ENCODE results near the gene CLCNKB. TPM values are rescaled to one million over a fixed set of nuclear protein-coding genes. Genes with fewer than 3 reads are reported as not detected.

The CLCNKB gene
- total RNA-seq, 1 donor from 2014 or later = 1.4 TPM

DNA sequence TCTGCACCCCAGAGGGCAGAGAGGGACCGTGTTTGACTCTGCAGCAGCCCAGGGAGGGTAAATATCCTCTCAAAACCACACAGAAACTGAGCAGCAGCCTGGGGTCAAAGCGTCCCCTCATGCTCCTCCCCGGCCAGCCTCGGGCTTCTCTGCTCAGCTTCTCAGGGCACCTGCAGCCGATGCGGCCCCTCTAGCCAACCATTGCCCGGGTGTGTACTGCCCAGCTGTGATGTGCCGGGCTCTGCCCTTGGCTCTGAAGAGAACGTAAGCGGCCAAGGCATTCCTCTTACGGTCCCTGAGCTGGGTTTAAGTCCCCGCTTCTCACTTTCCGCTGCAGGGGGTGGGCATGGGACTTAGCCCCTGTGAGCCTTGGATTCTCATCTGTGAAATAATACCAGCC, 24.4 kb downstream of the CLCNKB start:
- intact Hi-C loops (cut with DNase I) = no loop called here
- ATAC-seq (no peak), DNase-seq (ENCODE audit: low spot score) (no peak)

DNA sequence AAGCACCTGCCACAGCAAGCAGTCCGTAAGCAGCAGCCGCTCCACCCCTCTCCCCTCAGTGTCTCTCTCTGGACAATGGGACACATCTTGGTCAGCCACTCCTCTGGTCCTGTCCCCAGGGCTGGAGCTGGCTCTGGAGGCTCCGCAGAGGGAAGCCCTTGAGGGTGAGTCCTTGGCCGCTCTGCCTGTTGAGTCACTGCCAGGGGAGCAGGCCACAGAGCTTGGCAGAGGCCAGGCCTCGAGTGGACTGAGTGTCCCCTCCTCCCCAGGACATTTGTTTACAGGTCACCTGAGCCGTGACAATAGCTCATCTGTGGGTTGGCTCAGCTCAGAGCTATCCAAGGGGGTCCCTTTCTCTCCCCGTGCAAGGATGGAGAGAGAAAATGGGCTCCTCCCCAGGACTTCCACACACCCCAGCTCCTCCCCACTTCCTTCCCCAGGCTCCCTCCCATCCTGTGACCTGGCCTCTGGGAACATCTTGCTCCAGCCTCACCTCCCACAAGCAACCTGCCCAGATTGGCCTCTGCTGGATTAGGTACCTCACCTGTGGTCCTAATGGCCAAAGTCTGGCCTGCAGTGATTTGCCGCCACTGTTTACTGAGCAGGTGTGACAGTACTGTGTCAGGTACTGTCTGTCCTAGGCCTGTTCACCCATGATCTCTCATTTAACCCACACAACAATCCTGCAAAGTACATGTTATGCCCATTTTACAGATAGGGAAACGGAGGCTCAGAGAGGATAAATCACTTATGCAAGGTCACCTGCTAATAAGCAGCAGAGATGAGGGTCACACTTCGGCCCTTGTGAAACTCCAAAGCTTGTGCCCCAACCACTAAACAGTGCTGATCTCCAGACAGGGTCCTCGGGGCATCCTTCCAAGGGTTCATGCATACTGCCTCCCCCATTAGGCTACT, 25.0 kb downstream of the CLCNKB start:
- ATAC-seq (no peak), DNase-seq (ENCODE audit: low spot score) (no peak)
- intact Hi-C loops (cut with DNase I) = no loop called here

DNA sequence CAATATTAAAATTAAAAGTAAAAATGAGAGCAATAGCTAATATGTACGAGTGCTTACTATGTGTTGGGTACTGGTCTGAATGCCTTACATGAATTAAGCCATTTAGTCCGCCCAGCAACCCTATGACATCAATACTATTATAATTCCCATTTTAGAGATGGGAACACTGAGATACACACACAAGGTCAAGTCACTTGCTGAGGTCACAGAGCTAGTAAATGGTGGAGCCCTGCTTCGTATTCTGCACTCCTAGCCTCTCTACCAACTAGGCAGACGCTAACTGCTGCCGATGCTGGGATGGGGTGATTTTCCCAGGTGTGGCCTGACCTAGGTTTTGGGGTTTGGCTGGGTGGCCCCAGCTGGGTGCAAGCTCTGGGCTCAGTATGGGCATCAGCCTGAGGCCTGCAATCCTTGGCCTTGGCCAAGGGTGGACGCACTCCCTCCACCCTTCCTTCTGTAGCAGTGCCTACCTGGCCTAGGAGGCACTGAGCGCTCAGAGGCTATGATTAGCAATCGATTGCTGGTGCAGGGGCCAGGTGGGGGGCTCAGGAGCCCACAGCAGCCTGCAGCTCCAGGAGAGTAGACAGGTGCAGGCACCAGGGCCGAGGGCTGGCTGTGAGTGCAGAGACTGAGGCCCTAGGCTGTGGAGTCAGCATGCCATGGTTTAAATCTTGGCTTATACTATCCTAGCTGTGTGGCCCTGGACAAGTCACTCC, 27.2 kb downstream of the CLCNKB start:
- DNase-seq (ENCODE audit: low spot score) = no peak
- no peak for ATAC-seq
- intact Hi-C loops (cut with DNase I) = no loop called here

DNA sequence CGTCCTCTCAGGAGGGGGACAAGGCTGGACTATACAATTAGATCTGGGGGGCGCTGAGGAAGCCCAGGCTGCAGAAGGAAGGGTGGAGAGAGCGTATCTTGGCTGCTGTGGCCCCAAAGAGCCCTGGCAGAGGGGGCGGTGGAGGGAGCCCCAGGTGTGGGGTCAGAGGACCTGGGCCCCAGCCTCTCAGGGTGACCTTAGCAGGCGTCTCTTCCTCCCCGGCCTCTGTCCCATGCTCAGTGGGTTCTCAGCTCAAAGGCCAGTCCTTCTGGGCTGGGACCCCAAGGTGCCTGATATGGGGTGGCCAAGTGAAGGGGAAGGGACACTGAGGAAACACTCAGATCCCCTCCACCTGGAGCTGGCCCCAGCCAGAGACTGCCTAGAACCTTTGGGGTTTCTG, 28.0 kb downstream of the CLCNKB start:
- ATAC-seq (no peak), DNase-seq (ENCODE audit: low spot score) (no peak)
- intact Hi-C loops (cut with DNase I) = no loop called here

DNA sequence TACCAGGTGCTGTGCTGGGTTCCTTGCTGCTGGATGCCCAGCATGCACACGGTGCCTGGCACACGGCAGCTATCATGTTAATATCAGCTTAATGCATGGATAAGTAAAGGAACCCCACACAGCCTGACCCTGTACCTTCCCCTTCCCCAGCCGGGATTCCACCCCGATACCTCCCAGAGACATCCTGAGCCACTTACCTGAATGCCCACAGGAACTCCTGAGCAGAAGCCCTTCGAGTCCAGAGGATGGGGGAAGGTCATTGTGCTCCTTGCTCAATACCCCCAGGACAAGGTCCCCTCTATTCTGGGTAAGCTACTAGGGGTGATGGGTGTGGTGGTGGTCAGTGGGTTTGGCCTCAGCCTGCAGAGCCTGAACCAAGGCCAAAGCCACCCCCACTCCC, 28.5 kb downstream of the CLCNKB start:
- intact Hi-C loops (cut with DNase I) = no loop called here
- ATAC-seq (peak; percentile 2), DNase-seq (ENCODE audit: low spot score) (no peak)

DNA sequence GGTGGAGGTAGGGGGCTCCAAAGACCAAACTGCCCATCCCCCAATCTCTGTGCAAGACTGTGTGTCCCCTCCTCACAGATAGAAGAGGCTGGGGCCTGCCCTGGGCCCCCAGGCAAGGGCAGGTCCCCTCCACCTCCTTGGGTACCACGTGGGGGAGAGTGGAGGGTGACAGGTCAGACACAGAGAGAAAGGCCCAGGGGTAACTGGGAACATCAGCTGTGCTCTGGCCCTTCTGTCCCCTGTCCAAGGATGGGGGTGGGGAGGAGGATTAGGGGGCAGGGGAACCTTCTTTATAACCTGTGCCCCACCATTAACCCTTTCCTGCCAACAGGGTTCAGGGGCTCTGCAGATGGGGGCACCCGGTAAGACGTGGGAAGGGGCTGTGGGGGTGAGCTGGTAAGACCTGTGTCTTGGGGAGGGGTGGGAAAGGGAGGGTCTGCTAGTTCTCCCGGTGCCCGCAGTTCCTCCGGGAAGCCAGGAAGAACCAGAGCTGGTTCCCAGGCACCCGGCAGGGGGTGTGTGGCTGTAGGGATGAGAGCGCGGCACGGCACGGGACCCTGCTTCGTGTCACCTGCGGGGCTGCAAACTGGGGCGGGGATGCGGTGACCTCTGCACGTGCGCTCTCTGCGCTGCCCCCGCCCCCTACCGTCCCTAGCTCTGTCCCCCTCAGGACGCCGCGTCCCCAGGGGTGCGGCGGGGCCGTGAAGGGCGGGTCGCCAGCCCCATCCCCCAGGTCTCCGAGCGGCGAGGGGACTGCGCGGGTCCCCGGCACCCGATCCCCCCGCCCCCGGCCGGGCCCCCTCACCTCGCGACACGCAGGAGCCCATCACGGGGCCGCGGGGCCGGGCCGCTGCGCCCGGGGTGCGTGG, 29.3 kb downstream of the CLCNKB start:
- ATAC-seq (no peak), DNase-seq (ENCODE audit: low spot score) (no peak)
- intact Hi-C loops (cut with DNase I) = no loop called here

DNA sequence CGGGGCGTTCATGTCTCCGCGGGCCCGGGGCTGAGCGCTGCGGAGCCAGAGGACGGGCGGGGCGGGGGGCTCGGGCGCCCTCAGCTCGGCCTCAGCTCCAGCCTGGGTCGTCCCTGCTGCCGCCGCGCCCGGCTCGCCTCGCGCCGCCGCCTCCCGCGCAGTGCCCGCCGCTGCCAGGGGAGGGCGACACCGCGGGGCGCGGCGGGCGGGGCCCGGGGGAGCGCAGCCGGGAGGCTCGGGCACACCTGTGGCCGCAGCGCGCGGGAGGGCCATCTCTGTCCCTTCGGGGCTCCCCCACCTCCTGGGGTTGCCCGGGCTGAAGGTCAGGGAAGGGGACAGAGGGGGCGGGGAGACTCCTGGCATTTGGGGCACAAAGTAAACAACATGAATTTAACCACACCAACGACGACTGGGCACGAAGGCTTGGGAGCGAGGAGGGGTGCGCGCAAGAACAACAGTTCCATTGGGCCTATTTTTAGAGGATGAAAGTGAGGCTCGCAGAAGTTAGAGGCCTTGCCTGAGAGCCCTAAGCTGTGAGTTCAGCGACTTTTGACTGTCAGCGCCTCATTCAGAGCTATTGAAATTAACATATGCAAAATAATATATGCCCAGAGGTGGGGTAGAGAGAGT, 30.0 kb downstream of the CLCNKB start, which contains the start of gene FAM131C:
Gene FAM131C, minus strand, starts transcription at position 162 of the 630 bp plus-strand sequence. CDS start 209 bp downstream, outside the sequence.
- no peak for DNase-seq (ENCODE audit: low spot score)
- intact Hi-C loops (cut with DNase I) = no loop called here
- ATAC-seq = peak; percentile 12

DNA sequence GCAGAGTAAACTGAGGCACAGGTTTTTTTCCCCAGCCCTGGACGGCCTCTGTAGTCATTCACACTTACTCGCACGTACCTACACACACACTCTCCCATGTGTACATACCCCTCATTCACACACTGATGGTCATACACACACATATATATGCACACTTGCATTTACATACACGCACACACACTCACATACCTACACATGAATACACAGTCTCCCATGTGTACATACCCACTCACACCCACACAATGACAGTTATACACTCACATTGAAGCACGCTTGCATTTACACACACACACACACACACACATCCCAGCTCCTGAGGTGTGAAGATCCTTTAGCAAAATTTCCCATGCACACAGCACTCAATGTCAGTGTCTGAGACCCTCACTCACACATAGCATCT, 30.6 kb downstream of the CLCNKB start:
- ATAC-seq (no peak), DNase-seq (ENCODE audit: low spot score) (no peak)
- intact Hi-C loops (cut with DNase I) = no loop called here

DNA sequence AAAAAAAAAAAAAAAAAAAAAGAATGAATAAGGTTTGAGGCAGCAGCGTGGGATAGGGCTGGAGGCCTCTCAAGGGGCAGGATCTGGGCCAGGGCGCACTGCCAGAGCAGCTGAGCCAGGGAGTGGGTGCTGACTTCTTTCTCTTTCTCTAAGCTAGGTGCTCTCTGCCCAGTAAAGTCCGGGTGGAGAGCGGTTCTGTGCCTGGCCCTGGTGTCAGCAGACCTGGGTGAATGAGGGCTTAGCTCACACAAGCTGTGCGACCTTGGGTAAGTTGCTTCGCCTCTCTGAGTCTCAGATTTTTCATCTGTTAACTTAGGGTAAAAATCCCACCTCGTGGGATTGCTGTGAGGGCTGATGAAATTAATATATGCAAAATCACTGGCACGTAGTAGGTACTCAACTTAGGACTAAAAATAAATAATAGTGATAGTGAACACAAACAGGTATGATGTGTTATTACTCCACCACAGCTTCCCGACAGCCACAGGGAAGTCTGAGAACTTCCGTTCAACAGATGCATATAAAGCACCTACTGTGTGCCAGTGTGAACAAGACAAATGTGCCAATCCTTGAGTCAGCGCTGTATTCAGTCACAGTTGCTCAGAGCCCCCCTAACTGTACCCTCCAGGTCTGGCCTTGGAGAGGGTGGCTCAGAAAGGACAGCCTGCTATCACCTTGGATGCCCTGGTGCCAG, 31.9 kb downstream of the CLCNKB start:
- DNase-seq (ENCODE audit: low spot score) = peak; percentile 78
- ATAC-seq = peak; percentile 20
- intact Hi-C loops (cut with DNase I) = loop anchor here (5.0 kb wide), 1 partner anchor 112 kb away; no protein-coding TSS in a partner anchor

DNA sequence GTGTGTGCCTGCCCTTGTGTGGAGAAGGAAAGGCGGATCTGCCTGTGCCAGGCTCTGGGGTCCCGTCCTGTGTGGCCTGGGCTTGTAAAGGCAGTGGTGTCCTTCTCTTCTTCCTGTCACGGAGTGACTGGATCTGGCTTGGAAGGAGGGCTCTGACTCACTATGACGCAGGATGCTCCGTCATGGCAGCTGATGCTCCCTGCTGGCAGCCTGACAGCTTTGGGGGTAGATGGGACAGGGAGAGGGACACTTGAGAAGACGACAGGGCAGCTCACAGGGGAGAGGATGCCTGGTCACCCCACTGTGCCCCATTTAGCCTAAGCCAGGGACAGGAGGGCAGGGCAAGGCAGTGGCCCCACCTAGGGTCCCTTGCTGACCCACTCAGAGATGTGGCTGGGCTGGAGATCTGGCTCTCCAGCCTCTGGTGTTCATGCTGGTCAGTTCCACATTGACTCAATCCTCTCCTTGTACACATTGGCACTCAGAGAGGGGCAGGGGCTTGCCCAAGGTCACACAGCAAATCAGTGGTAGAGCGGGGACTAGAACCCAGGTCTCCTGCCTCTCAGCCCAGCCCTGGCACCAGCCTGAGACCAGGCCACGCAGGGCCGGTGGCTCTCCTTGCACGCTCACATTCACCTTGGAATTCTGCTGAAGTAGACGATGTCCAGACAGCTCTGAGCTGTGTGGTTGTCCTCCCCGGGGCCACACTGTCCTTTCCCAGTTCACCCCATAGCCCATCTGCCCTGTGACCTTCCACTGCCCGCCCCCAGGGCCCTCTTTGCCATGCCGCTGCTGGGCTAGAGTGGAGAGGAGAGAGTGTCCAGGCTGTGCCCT, 32.7 kb downstream of the CLCNKB start:
- ATAC-seq (no peak), DNase-seq (ENCODE audit: low spot score) (no peak)
- intact Hi-C loops (cut with DNase I) = loop anchor here (5.0 kb wide), 1 partner anchor 111 kb away; no protein-coding TSS in a partner anchor

DNA sequence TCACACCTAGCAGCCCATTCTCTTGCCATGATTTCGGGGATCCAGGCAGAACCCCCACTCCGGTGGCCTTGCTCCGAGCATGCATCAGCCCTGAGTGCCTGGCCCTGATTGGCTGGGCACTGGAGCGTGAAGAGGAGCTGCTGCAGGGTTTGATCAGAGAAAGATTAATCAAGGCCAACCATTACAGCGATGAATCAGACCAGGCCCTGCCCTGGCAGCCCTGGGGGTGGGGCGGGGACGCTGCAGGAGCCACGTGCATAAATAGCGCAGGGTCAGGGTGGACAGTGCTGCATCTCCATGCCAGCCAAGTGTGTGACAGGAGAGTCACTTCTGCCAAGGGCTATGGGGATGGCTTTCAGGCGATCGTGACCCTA, 33.3 kb downstream of the CLCNKB start:
- intact Hi-C loops (cut with DNase I) = loop anchor here (5.0 kb wide), 1 partner anchor 110 kb away; no protein-coding TSS in a partner anchor
- ATAC-seq (no peak), DNase-seq (ENCODE audit: low spot score) (no peak)

DNA sequence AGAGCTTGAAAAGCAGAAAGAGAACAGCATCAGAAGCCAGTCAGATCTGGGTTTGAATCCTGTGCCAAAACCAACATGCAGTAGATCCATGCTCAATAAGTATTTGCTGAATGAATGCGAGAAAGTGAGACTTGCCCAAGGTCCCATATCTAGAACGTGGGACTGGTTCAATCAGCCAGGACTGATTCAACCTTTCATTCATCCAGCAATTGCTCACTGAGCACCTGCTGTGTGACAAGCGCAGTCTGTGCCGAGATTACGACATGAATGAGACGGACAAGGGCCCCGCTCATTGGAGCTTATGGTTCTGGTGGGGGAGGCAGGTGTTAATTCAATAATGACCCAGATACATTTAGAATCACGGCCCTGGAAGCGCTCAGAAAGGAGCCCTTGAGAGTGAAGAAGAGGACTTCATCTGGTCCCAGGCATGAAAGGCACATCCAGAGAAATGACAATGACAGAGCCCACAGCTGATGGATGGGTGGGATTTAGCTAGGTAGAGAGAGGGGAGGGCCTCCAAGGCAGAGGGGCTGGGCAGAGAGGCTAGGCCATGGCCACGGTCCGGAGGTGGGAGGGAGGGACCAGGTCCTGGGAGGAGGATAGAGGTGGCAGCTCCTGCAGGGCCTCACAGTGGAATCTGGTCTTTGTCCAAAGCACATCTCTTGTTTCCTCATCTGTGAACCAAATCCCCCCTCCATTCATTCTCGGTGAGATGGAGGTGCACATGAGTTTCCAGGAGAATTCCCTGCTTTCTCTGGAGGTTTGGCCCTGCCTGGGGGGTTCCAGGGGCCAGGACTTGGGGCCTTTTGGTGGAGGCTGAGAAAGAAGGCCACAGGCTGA, 34.0 kb downstream of the CLCNKB start:
- intact Hi-C loops (cut with DNase I) = loop anchor here (5.0 kb wide), 1 partner anchor 110 kb away; no protein-coding TSS in a partner anchor
- ATAC-seq (no peak), DNase-seq (ENCODE audit: low spot score) (no peak)

DNA sequence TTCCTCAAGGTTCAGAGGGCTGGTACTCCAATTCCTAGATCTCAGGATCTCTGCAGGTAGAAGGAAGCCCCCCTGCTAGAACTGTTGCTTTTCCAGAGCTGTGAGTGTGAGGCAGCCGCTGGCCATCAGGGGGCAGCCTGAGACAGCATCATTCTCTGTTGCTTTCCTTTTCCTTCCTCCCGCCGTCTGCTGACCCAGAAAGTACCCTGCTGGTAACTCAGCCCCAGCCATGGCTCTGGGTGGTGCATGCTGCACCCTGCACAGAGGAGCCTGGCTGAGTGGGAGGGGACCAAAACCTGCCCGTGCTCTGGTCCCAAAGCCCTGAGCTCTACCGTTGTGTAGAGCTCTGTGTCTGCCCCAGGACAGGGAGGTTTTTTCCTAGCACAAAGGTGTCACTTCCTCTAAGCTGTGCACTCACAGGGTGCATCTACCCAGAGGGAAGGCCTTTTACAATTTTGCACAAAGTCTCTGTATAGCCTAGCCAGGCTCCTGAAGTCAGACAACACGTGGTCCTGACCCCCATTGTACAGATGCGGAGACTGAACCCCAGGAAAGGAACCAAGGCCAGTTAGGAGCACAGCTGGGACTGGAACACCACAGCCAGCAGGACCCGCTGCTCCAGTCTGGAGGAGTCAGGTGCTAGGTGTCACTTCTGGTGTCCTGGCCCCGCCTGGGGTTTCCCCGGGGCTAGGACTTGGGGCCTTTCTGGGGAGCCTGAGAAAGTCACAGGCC, 35.5 kb downstream of the CLCNKB start:
- intact Hi-C loops (cut with DNase I) = loop anchor here (1.0 to 5.0 kb wide), 2 partner anchors 108 to 171 kb away; no protein-coding TSS in a partner anchor
- DNase-seq (ENCODE audit: low spot score) (peak; percentile 88), ATAC-seq (peak; percentile 87)

DNA sequence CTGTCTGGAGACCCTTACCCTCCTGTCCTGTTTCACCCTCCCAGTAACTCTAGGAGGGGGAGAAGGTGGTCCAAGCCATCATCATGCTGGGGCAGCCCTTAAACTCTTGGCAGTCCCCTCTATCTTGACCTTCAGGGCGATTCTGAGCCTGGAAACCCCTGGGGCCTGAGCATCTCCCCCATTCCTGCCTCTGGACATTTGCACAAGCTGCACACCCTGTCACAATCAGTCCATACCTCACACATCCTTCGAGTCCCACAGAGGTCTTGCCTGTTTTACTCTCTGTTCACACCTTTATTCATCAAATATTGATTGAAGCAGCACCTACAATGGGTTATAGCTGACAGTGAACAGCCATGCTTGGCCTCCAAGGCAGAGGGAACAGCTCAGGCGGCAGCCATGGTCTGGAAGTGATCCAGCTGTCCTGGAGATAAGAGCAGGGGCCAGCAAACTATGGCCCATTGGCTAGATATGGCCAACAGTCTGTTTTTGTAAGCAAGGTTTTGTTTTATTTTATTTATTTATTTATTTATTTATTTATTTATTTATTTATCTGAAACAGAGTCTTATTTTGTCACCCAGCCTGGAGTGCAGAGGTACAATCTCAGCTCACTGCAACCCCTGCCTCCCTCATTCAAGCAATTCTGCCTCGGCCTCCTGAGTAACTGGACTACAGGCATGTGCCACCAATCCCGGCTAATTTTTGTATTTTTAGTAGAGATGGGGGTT, 37.0 kb downstream of the CLCNKB start:
- intact Hi-C loops (cut with DNase I) = no loop called here
- ATAC-seq = no peak
- no peak for DNase-seq (ENCODE audit: low spot score)

DNA sequence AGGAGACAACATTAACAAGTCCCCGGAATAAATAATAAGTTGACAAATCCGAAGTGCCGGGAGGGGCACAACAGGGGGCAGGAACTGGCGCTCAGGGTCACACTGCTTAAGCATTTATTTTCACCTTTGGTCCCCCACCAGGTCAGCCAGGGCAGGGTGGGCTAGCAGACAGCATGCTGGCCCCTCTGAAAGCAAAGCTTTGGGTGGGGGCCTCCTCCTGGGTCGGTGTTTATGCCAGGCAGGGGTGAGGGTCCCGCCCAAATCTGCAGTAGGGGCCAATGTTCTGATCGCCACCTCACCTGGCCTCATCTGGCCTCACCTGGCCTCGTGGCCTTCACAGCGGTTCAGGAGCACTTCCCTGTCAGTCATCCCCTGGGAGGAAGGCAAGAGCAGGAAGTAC, 38.1 kb downstream of the CLCNKB start:
- intact Hi-C loops (cut with DNase I) = no loop called here
- ATAC-seq (no peak), DNase-seq (ENCODE audit: low spot score) (no peak)

Measured in sciatic nerve (tissue), 2 donors.